GM18858 (cell line): Measurements from ENCODE around the gene PLXNA4.

Source experiments
- ATAC-seq: cut with Tn5 transposase; IDR thresholded peaks from one replicate; pipeline ENCODE4 v1.9.1; 2021; ENCODE audit not compliant: unreplicated experiment

Gene PLXNA4

DNA sequence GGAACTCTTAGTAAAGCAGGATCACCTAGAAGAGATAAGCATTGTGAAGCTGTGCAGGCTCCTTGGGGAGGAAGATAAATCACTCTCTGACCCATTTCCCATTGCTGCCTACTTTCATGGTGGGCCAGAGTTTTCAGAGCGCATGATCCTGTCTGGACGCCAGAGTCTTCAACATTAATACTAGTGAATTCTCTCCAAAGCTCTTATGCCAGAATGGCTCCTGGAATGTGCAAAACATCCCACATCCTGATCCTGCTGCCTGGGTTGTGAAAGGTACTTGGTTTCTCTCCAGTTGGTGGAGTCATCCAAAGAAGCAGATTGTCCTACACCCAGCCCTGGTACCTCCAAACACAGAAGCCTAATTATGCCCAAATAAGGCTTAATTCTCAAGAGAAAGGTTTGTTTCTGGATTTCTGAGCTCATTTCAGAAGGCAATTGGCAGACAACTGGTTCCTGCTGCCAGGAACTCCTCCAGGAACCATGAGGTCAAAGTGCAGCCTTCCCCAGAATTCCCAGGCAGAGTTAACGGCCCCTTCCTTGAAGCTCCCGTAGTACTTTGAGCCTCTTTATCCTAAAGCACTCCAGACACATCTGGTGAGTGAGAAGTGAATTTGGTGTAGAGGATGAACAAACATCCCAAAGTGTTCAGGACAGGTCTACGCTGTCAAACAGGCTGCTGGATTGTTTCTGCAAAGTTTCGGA lies 495.2 kb downstream of the PLXNA4 start:
- no peak for ATAC-seq

DNA sequence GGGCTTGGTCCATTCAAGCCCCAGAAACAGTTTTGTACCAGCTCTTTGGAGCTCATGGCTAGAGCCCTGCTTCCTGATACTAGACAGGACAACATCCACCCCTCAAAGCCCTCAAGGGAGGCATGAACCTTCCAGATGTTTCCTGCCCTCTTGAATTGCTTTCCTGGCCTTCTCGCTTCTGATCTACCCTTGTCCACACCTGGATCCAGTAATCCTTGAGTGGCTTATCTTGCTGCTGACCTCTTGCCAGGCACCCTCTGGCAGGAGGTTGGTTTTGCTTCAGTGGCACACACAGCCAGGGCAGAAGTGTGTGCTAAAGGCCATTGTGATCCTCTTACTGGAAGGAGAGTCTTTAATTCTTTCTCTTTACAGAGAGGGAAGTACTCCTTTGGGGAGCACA lies 495.8 kb downstream of the PLXNA4 start:
- no peak for ATAC-seq

DNA sequence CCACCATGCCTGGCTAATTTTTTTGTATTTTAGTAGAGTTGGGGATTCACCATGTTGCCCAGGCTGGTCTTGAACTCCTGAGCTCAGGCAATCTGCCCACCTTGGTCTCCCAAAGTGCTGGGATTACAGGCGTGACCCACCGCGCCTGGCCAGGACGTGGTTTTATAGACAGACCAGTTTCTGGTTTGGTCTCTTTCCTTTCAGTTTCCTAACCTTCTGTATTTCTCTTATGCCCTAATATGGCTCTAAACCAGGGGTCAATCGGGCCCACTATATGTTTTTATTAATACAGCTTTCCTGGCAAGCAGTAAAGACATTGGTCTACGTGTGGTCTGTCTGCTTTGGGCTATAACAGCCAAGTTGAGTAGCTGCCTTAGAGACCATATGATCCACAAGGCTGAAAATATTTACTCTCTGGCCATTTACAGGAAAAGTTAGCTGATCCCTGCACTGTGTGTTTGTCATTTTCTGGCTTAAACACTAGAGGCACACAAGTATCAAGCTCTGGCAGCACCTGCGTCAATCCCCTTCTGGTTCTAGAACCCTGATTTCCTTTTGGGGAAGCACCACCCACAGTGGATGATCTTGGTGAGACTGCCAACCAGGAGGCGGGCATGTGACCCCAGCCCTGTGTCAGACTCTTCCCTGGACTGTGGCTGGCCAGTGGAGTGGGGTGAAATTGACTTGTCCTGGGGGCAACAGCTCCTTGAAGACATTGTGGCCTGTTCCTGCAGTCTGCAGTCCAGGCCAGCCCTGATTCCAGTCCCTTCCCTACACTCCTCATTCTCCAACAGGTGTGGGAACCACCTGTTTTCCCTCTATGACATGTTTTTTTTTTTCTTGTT lies 497.2 kb downstream of the PLXNA4 start:
- no peak for ATAC-seq

DNA sequence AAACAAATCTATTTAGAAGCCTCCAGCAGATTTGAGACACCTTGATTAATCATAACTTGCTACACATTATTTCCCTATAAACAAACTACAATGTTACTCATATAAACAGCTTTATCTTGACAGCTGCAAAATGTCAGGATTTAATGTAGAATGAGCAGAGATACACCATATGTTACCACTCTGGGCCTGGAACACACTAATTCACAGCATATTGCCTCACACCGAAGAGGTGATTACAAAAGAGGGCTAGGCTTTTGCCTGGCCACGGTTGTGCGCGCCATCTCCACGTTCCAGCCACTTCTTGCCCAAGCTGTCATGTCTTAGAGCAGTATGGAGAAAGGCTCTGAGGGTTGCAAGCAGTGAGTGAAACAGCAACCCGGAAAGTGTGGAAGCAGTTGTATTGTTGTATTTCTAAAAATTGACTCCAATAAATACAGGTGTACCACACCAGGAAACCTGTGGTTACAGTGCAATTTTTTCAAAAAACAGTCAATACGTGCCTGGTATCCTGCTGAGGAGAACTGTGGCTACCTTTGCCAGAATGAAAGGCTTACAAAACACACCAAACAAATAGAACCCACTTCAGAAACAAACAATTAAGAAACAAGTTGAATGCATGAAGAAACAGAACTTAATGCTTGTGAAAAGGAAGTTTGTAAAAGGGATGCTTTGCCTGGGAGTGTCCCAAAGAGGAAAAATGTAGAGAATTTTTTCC lies 498.1 kb downstream of the PLXNA4 start:
- no peak for ATAC-seq

DNA sequence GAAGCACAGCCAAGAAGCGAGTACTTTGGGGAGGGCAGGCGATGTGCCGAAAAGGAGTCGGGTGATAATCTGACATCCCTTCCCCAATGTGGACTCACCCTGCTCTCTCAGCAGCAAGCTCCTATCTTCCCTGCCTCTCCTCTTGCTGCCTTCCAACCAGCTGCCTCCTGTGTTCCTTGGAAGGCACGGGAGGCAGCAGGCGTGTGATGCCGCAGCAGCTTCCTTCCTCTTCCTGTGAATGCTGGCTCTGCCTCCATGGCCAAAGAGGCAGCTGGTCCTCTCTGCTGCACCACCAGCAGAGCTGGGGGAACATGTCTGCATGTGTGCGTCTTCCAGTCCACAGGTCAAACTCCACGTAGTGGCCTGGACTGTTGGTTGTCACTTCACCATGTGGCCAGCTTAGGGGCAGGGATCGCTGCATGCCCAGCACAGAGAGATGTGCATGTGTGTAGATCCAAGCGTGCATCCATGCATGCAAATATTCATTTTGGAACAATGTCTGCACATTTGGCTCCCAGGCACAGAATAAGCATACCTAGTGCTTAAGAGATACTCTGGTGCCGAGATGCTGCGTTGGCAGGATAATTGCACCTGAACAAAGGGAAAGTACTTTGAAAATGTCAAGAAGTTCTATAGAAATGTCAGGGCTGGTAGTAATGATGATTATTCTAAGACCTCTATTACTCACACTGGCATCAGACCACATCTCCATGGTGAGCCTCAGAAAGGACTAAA lies 499.8 kb downstream of the PLXNA4 start:
- no peak for ATAC-seq

DNA sequence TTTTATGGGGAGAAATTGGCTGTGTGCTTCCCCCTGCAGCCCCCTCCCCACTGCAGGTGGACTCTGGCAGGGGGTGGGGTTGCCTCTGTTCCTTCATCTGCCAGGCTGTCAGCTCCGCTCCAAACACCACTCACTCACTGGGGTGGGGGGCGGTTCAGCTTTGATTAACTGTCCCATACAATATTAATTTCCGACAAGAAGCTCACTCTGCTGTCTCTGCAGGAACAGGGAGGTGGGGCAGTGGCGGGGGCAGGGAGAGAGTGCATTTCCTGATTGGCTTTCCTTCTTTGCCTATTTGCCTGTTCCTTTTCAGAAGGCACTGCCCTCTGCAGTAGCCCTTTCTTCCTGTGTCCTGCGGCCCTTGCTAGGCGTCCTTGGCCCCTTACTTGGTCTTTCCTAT lies 500.8 kb downstream of the PLXNA4 start:
- ATAC-seq: no peak

DNA sequence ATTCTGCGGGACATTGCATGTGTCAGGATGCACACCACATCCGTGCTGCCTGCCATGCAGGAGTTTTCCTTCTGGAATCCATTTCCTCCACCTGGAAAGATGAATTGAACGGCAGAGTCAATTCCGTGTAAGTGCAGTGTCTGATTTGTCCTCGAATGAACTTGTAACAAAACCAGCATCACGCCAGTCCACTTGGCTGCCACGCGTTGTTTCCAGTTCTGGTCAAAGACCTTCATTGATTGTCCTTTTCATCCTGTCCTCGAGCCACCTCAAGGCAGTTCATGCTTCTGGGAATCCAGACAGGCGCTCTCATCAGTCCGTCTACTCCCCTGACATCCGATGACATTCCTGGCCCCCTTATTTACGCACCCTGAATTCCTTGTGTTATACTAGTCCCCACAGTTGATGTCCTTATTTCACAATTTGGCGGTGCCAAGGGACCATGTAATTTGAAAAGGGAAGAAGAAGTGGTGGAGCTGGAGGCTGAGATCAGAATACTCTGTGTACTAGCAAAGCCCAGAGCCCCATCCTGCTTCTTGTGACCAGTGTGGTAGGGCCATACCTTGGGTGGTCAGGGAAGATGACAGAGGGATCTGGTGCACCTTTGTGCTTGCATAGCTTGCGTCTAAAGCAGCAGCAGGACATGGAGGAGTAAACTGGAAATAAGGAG lies 502.2 kb downstream of the PLXNA4 start:
- no peak for ATAC-seq
